K562 (cell line): Measurements from ENCODE around the gene RGS9. TPM values are rescaled to one million over a fixed set of nuclear protein-coding genes. Genes with fewer than 3 reads are reported as not detected.

Source experiments
- C11orf30 ChIP-seq: fragments of 450-650 bp; IDR thresholded peaks from 2 replicates; pipeline ENCODE4 v1.6.1; 2016; ENCODE audit warnings: low read depth, mild to moderate bottlenecking
- CSDE1 ChIP-seq, 2 experiments: fragments of 450-650 bp; IDR thresholded peaks; 2 replicates each; pipeline ENCODE4 v1.6.1; 2016; ENCODE audit warnings: mild to moderate bottlenecking in 1 of 2
- FIP1L1 ChIP-seq: fragments of 200-400 bp; formaldehyde crosslinking; IDR thresholded peaks from 2 replicates; pipeline ENCODE4 v1.6.1; 2018; ENCODE audit warnings: mild to moderate bottlenecking, low read depth, low read length; ENCODE audit not compliant: poor library complexity, severe bottlenecking
- FOXP1 ChIP-seq: sonication (generic); formaldehyde crosslinking; IDR thresholded peaks from 2 replicates; pipeline ENCODE4 v1.8.0; 2022; ENCODE audit warnings: mild to moderate bottlenecking, missing genetic modification reagents
- HOXB6 ChIP-seq: fragments of 250-450 bp; sonication (Bioruptor Pico); IDR thresholded peaks from 2 replicates; pipeline ENCODE4 v1.5.1; 2022; ENCODE audit warnings: mild to moderate bottlenecking, borderline replicate concordance
- MTA2 ChIP-seq: fragments of 450-650 bp; IDR thresholded peaks from 2 replicates; pipeline ENCODE4 v1.6.1; 2016; ENCODE audit warnings: low read depth
- NCOR1 ChIP-seq: fragments of 450-650 bp; IDR thresholded peaks from 2 replicates; pipeline ENCODE4 v1.6.1; 2016; ENCODE audit warnings: mild to moderate bottlenecking, moderate library complexity
- NR1H2 ChIP-seq: sonication (generic); formaldehyde crosslinking; IDR thresholded peaks from 2 replicates; pipeline ENCODE4 v1.4.0; 2020; ENCODE audit warnings: mild to moderate bottlenecking, missing genetic modification reagents
- POLR2AphosphoS2 ChIP-seq: IDR thresholded peaks from 2 replicates; pipeline ENCODE4 v1.6.1; 2012; ENCODE audit warnings: low read length, improper control_type of control experiment
- RBFOX2 ChIP-seq: fragments of 200-400 bp; formaldehyde crosslinking; IDR thresholded peaks from 2 replicates; pipeline ENCODE4 v1.6.1; 2017; ENCODE audit warnings: low read depth, mild to moderate bottlenecking, low read length, moderate library complexity
- TBP ChIP-seq: optimal IDR thresholded peaks from 2 replicates; pipeline ENCODE3; 2011; ENCODE audit warnings: low read depth, low read length, improper control_type of control experiment
- ZNF224 ChIP-seq: sonication (generic); formaldehyde crosslinking; IDR thresholded peaks from 2 replicates; pipeline ENCODE4 v1.8.0; 2022; ENCODE audit warnings: mild to moderate bottlenecking, missing genetic modification reagents
- ZNF764 ChIP-seq: fragments of 250-450 bp; sonication (Bioruptor Pico); IDR thresholded peaks from 2 replicates; pipeline ENCODE4 v1.4.0; 2020; ENCODE audit warnings: low read depth, mild to moderate bottlenecking, moderate library complexity
- polyA plus RNA-seq, 8 experiments: library from polyadenylated mRNA; depleted of rRNA in 4 of 8; stranded (reverse) in 5 of 8; unstranded in 3 of 8; fragments of >200 nt; fragmentation: Nextera tagmentation in 2 of 8; fragmentation: Illumina TruSeq in 1 of 8; extraction: Ambion mirVana in 2 of 8; extraction: Trizol in 1 of 8; gene quantifications; 2 replicates each; pipeline versions ENCODE4 v1.2.1 to v1.2.3, GENCODE V29; 2011 to 2014; ENCODE audit warnings: inconsistent platforms in 1 of 8, missing spikeins in 1 of 8
- total RNA-seq, 7 experiments: library from RNA; depleted of rRNA in 6 of 7; stranded (reverse); fragments of >200 nt in 6 of 7; fragmentation: Illumina TruSeq in 2 of 7; extraction: Trizol in 2 of 7; gene quantifications; 2 replicates each; pipeline versions ENCODE4 v1.2.1 to v1.2.3, GENCODE V29; 2011 to 2021; ENCODE audit warnings: low replicate concordance in 1 of 7
- TF ChIP-seq, protein P1 (sequence below): fragments of 450-650 bp; conservative IDR thresholded peaks from 2 replicates; pipeline ENCODE4 v1.6.1; 2016; ENCODE audit warnings: missing genetic modification characterization, low read depth, mild to moderate bottlenecking, control low read depth, missing compliant biosample characterization
- TF ChIP-seq, protein P2 (sequence below): fragments of 450-650 bp; IDR thresholded peaks from 2 replicates; pipeline ENCODE4 v1.6.1; 2017; ENCODE audit warnings: antibody characterized with exemption
- TF ChIP-seq, protein P3 (sequence below): fragments of 450-650 bp; IDR thresholded peaks from 2 replicates; pipeline ENCODE4 v1.6.1; 2016; ENCODE audit warnings: missing biosample characterization, missing genetic modification characterization
- TF ChIP-seq, protein P4 (sequence below): fragments of 450-650 bp; IDR thresholded peaks from 2 replicates; pipeline ENCODE4 v1.7.1; 2018; ENCODE audit warnings: mild to moderate bottlenecking, low read depth; ENCODE audit not compliant: partially characterized antibody
- TF ChIP-seq, protein P5 (sequence below): fragments of 450-650 bp; IDR thresholded peaks from 2 replicates; pipeline ENCODE4 v1.6.1; 2016; ENCODE audit warnings: borderline replicate concordance

The RGS9 gene
- total and polyA plus RNA-seq, 9 of the 15 experiments (the other 6 are each of a cell fraction or from before 2014, with no cell fraction given), result 0.18 to 1.4 (median 0.55) TPM

DNA sequence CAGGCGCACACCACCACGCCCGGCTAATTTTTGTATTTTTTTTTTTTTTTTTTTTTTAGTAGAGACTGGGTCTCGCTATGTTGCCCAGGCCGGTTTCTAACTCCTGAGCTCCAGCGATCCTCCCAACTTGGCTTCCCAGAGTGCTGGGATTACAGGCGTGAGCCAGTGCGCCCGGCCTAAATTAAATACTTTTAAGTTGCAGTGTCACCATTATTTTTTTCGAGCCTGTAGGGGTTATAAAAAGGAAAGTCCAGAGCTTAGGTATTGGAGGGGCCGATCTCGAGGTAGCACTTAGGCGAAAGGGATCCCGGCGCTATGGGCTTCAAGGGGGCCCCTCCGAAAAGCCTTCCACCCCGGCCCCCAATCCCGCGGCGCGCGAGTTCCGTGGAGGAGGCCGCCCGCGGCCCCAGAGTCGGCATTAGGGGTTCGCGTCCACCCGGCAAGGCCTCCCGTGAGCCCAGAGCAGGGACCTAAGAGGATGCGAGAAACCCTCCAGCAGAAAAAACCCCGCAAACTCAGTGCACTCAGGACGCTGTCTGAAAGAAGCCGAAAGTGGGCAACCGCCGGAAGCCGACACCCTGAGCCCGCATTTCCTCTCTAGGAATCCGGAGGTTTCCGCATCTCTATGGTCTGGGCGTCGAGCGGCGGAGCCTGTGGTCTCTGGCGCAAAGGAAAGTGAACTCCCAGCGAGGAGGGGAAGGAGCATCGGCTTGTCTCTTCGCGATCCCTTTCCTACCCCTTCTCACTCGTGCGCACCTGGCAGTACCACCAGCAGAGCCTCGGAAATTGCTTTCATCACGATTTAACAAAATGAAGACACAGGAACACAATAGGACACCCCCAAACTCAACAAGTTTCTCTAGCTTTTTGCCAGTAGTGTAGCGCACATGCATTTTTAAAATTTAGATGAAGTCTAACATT, 14.1 kb upstream of the RGS9 start (continued):
- TF ChIP-seq, protein P1, sequence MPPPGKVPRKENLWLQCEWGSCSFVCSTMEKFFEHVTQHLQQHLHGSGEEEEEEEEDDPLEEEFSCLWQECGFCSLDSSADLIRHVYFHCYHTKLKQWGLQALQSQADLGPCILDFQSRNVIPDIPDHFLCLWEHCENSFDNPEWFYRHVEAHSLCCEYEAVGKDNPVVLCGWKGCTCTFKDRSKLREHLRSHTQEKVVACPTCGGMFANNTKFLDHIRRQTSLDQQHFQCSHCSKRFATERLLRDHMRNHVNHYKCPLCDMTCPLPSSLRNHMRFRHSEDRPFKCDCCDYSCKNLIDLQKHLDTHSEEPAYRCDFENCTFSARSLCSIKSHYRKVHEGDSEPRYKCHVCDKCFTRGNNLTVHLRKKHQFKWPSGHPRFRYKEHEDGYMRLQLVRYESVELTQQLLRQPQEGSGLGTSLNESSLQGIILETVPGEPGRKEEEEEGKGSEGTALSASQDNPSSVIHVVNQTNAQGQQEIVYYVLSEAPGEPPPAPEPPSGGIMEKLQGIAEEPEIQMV (tag), result no peak
- TF ChIP-seq, protein P2, sequence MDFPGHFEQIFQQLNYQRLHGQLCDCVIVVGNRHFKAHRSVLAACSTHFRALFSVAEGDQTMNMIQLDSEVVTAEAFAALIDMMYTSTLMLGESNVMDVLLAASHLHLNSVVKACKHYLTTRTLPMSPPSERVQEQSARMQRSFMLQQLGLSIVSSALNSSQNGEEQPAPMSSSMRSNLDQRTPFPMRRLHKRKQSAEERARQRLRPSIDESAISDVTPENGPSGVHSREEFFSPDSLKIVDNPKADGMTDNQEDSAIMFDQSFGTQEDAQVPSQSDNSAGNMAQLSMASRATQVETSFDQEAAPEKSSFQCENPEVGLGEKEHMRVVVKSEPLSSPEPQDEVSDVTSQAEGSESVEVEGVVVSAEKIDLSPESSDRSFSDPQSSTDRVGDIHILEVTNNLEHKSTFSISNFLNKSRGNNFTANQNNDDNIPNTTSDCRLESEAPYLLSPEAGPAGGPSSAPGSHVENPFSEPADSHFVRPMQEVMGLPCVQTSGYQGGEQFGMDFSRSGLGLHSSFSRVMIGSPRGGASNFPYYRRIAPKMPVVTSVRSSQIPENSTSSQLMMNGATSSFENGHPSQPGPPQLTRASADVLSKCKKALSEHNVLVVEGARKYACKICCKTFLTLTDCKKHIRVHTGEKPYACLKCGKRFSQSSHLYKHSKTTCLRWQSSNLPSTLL, result no peak
- TF ChIP-seq POLR2AphosphoS2, result no peak
- TF ChIP-seq TBP, result peak; percentile 93
- TF ChIP-seq ZNF764 (CRISPR knock-in tag), result no peak
- TF ChIP-seq ZNF224 (CRISPR knock-in tag), result no peak
- TF ChIP-seq, protein P3, sequence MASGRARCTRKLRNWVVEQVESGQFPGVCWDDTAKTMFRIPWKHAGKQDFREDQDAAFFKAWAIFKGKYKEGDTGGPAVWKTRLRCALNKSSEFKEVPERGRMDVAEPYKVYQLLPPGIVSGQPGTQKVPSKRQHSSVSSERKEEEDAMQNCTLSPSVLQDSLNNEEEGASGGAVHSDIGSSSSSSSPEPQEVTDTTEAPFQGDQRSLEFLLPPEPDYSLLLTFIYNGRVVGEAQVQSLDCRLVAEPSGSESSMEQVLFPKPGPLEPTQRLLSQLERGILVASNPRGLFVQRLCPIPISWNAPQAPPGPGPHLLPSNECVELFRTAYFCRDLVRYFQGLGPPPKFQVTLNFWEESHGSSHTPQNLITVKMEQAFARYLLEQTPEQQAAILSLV (tag), result no peak
- TF ChIP-seq RBFOX2, result peak; percentile 89
- no peak; the same call in 1 of the 2 replicates for TF ChIP-seq MTA2
- TF ChIP-seq FIP1L1, result no peak
- TF ChIP-seq NCOR1, result no peak
- no peak for TF ChIP-seq NR1H2 (CRISPR knock-in tag)
- TF ChIP-seq CSDE1 (IDR thresholded peaks at IDR 0.05), result no peak
- TF ChIP-seq, protein P4, sequence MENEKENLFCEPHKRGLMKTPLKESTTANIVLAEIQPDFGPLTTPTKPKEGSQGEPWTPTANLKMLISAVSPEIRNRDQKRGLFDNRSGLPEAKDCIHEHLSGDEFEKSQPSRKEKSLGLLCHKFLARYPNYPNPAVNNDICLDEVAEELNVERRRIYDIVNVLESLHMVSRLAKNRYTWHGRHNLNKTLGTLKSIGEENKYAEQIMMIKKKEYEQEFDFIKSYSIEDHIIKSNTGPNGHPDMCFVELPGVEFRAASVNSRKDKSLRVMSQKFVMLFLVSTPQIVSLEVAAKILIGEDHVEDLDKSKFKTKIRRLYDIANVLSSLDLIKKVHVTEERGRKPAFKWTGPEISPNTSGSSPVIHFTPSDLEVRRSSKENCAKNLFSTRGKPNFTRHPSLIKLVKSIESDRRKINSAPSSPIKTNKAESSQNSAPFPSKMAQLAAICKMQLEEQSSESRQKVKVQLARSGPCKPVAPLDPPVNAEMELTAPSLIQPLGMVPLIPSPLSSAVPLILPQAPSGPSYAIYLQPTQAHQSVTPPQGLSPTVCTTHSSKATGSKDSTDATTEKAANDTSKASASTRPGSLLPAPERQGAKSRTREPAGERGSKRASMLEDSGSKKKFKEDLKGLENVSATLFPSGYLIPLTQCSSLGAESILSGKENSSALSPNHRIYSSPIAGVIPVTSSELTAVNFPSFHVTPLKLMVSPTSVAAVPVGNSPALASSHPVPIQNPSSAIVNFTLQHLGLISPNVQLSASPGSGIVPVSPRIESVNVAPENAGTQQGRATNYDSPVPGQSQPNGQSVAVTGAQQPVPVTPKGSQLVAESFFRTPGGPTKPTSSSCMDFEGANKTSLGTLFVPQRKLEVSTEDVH, result no peak
- no peak for TF ChIP-seq HOXB6 (CRISPR knock-in tag)
- peak; percentile 44; the same call in 1 of the 2 replicates for TF ChIP-seq FOXP1 (CRISPR knock-in tag)
- TF ChIP-seq, protein P5, sequence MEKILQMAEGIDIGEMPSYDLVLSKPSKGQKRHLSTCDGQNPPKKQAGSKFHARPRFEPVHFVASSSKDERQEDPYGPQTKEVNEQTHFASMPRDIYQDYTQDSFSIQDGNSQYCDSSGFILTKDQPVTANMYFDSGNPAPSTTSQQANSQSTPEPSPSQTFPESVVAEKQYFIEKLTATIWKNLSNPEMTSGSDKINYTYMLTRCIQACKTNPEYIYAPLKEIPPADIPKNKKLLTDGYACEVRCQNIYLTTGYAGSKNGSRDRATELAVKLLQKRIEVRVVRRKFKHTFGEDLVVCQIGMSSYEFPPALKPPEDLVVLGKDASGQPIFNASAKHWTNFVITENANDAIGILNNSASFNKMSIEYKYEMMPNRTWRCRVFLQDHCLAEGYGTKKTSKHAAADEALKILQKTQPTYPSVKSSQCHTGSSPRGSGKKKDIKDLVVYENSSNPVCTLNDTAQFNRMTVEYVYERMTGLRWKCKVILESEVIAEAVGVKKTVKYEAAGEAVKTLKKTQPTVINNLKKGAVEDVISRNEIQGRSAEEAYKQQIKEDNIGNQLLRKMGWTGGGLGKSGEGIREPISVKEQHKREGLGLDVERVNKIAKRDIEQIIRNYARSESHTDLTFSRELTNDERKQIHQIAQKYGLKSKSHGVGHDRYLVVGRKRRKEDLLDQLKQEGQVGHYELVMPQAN, result no peak
- TF ChIP-seq C11orf30, result peak; percentile 95
